Measurements from ENCODE around the gene MVK.

MVK gene

GRCh38 chr12:109604132-109604585, 30.6 kb downstream of the MVK start:
- DNase-seq (ENCODE audit: low read depth), result no peak
- TF ChIP-seq CTCF (IDR thresholded peaks at IDR 0.05; ENCODE audit: low read depth, low read length, missing control alignments), result no peak
- no peak overlapping the region for H3K4me3 ChIP-seq (ENCODE audit: low read depth, low read length)

GRCh38 chr12:109605016-109605415, 31.4 kb downstream of the MVK start:
- H3K4me3 ChIP-seq (ENCODE audit: low read depth, low read length), result no peak overlapping the region
- no peak for TF ChIP-seq CTCF (IDR thresholded peaks at IDR 0.05; ENCODE audit: low read depth, low read length, missing control alignments)
- DNase-seq (ENCODE audit: low read depth), result no peak

GRCh38 chr12:109605599-109606228, 32.1 kb downstream of the MVK start:
- no peak overlapping the region for H3K4me3 ChIP-seq (ENCODE audit: low read depth, low read length)
- no peak for TF ChIP-seq CTCF (IDR thresholded peaks at IDR 0.05; ENCODE audit: low read depth, low read length, missing control alignments)
- no peak for DNase-seq (ENCODE audit: low read depth)

GRCh38 chr12:109606320-109607028, 32.9 kb downstream of the MVK start:
- H3K4me3 ChIP-seq (ENCODE audit: low read depth, low read length), result no peak overlapping the region
- no peak for DNase-seq (ENCODE audit: low read depth)
- TF ChIP-seq CTCF (IDR thresholded peaks at IDR 0.05; ENCODE audit: low read depth, low read length, missing control alignments), result no peak

- TF ChIP-seq CTCF (IDR thresholded peaks at IDR 0.05; ENCODE audit: low read depth, low read length, missing control alignments), result no peak
- no peak overlapping the region for H3K4me3 ChIP-seq (ENCODE audit: low read depth, low read length)
- DNase-seq (ENCODE audit: low read depth), result no peak
Measured at GRCh38 chr12:109607618-109608017, 34.0 kb downstream of the MVK start.

- DNase-seq (ENCODE audit: low read depth), result no peak
- TF ChIP-seq CTCF (IDR thresholded peaks at IDR 0.05; ENCODE audit: low read depth, low read length, missing control alignments), result no peak
Measured at GRCh38 chr12:109608270-109608669, 34.7 kb downstream of the MVK start.

GRCh38 chr12:109608793-109609192, 35.2 kb downstream of the MVK start:
- no peak for TF ChIP-seq CTCF (IDR thresholded peaks at IDR 0.05; ENCODE audit: low read depth, low read length, missing control alignments)
- DNase-seq (ENCODE audit: low read depth), result no peak

More at GRCh38 chr12:109608270-109608669, 34.7 kb downstream of the MVK start:
- no peak overlapping the region for H3K4me3 ChIP-seq (ENCODE audit: low read depth, low read length)

More at GRCh38 chr12:109608793-109609192, 35.2 kb downstream of the MVK start:
- no peak overlapping the region for H3K4me3 ChIP-seq (ENCODE audit: low read depth, low read length)
